ENCODE measurements around the gene CACNB1.

CACNB1 gene

DNA sequence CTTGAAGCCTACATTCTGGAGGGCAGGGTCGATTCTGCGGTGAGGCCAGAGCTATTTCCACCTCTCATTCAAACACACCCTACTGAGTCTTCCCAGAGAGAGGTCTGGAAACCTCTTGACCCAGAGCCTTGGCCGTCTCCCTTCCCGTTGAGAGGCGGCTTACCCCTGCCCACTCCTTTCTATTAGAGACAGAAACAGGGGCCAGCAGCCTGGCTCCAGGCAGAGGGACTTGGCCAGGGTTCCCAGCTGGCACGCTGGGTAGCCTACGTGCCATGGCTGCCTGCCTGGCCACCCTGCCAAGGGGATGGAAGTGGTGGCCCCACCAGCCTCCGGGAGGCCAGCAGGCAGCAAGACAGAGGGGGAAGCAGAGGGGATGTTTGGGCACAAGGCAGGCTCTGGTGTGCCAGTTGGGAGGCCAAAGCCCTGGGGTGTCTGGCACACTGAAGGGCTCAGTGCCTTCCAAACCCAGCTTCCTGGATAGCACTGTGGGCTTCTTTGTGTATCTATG lies 22.2 kb upstream of the CACNB1 start:
- in situ Hi-C loops (cut with HindIII; ENCODE audit: low sequenced_read_pairs), result no loop called here
- TF ChIP-seq, protein P1, sequence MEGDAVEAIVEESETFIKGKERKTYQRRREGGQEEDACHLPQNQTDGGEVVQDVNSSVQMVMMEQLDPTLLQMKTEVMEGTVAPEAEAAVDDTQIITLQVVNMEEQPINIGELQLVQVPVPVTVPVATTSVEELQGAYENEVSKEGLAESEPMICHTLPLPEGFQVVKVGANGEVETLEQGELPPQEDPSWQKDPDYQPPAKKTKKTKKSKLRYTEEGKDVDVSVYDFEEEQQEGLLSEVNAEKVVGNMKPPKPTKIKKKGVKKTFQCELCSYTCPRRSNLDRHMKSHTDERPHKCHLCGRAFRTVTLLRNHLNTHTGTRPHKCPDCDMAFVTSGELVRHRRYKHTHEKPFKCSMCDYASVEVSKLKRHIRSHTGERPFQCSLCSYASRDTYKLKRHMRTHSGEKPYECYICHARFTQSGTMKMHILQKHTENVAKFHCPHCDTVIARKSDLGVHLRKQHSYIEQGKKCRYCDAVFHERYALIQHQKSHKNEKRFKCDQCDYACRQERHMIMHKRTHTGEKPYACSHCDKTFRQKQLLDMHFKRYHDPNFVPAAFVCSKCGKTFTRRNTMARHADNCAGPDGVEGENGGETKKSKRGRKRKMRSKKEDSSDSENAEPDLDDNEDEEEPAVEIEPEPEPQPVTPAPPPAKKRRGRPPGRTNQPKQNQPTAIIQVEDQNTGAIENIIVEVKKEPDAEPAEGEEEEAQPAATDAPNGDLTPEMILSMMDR (IDR thresholded peaks at IDR 0.05; ENCODE audit: low read depth, low read length), result no peak
- no peak for DNase-seq (ENCODE audit: low read depth, low spot score)
- no peak overlapping the region for H3K4me3 ChIP-seq (ENCODE audit: low read depth, low read length)

GRCh38 chr17:39218906-39219305 lies 21.4 kb upstream of the CACNB1 start:
- DNase-seq (ENCODE audit: low read depth, low spot score), result no peak
- in situ Hi-C loops (cut with HindIII; ENCODE audit: low sequenced_read_pairs), result no loop called here
- TF ChIP-seq, protein P1 (IDR thresholded peaks at IDR 0.05; ENCODE audit: low read depth, low read length), result no peak
- H3K4me3 ChIP-seq (ENCODE audit: low read depth, low read length), result no peak overlapping the region

DNA sequence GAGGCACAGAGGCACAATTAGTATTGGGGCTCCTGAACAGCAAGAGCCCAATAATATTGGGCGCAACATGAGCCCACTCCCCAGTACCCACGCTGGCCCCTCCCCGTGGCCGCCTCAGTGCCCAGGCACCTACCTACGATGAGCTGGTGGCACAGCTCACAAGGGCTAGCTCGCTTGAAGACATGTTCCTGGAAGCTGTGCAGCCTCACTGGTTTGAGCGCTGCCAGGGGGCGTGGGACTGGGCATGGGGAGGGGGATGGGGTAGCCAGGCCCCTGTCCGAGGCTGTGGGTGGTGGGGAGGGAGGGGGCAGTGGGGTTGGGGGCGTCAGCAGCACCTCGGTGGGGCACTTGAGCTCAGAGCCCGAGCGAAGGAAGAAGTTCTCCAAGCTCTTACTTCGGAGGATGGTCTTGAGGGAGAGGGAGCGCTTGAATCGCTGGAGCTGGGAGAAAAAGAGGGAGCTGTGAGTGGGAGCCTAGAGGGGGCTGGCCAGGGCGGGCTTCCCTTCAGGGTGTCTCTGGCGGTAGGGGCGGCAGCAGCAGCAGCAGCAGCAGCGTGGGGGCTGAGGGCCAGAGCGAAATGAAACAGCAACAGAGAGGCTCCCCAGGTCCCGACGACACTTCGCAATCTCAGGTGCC lies 20.4 kb upstream of the CACNB1 start:
- in situ Hi-C loops (cut with HindIII; ENCODE audit: low sequenced_read_pairs), result no loop called here
- no peak overlapping the region for H3K4me3 ChIP-seq (ENCODE audit: low read depth, low read length)
- TF ChIP-seq, protein P1 (IDR thresholded peaks at IDR 0.05; ENCODE audit: low read depth, low read length), result no peak
- no peak for DNase-seq (ENCODE audit: low read depth, low spot score)

- no peak overlapping the region for H3K4me3 ChIP-seq (ENCODE audit: low read depth, low read length)
- no peak for DNase-seq (ENCODE audit: low read depth, low spot score)
- in situ Hi-C loops (cut with HindIII; ENCODE audit: low sequenced_read_pairs), result no loop called here
- TF ChIP-seq, protein P1 (IDR thresholded peaks at IDR 0.05; ENCODE audit: low read depth, low read length), result no peak
Observed at GRCh38 chr17:39213852-39214251, 16.4 kb upstream of the CACNB1 start.

DNA sequence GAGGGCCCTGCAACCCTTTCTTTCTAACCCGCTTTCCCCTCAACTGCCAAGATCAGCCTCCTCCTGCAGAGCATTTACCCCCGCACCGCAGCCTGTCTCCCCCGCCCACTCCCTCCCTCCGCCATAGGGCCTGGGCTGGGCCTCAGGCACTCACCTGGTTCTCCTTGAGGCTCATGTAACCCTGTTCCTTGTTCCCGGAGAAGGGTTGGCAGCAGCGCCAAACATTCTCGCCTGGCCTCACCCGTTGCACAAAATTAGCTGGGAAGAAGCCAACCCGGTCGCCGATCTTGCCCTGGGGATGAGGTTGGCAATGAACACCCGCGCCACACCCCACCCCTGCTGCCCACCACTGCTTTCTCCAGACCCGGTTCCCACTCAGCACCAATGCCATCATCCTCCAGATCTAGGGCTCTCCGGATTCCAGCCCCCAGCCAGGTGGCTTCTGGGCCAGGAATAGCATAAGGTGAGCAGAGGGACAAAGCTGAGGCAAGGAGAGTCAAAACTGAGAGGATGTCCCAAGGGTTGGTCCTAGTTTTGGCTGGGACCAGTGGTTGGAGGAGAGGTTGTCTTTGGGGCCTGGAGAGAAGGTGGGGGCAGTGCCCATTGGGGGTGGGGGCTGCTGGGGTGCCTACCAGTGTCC lies 15.5 kb upstream of the CACNB1 start:
- TF ChIP-seq, protein P1 (IDR thresholded peaks at IDR 0.05; ENCODE audit: low read depth, low read length), result no peak
- H3K4me3 ChIP-seq (ENCODE audit: low read depth, low read length), result no peak overlapping the region
- in situ Hi-C loops (cut with HindIII; ENCODE audit: low sequenced_read_pairs), result no loop called here
- no peak for DNase-seq (ENCODE audit: low read depth, low spot score)

- TF ChIP-seq, protein P1 (IDR thresholded peaks at IDR 0.05; ENCODE audit: low read depth, low read length), result no peak
- DNase-seq (ENCODE audit: low read depth, low spot score), result no peak
- in situ Hi-C loops (cut with HindIII; ENCODE audit: low sequenced_read_pairs), result no loop called here
- no peak overlapping the region for H3K4me3 ChIP-seq (ENCODE audit: low read depth, low read length)
Observed at GRCh38 chr17:39212195-39212810, 14.8 kb upstream of the CACNB1 start.
